H1 (cell line): ENCODE measurements around the gene KMT5B. TPM values are rescaled to one million over a fixed set of nuclear protein-coding genes. Genes with fewer than 3 reads are reported as not detected.

ENCODE experiments used
- CTCF ChIA-PET: fragments of 300-600 bp; sonication (Branson Sonifier 250); formaldehyde crosslinking; loops from one replicate; lab custom pipeline; 2021; ENCODE audit not compliant: partially characterized antibody; lab: Charles Lee
- POLR2A ChIA-PET: fragments of 300-600 bp; sonication (Branson Sonifier 250); formaldehyde crosslinking; loops from one replicate; lab custom pipeline; 2021; ENCODE audit warnings: inconsistent platforms; ENCODE audit not compliant: partially characterized antibody; lab: Charles Lee
- DNase-seq, 2 experiments: peaks; one replicate each; pipeline versions ENCODE4 v3.0.0 to v3.0.0-alpha.2; 2010 to 2022; ENCODE audit warnings: low spot score in 2 of 2, low read depth in 1 of 2, mixed read lengths in 1 of 2
- FAIRE-seq: peaks from 2 replicates; lab custom pipeline; 2011; peaks lifted over from hg19 to GRCh38; lab: Jason Lieb, UNC
- H2AFZ ChIP-seq: 2 replicates; pipeline ENCODE4 v1.8.1; 2012; ENCODE audit warnings: low read length, inconsistent platforms
- H2AK5ac ChIP-seq: 2 replicates; pipeline ENCODE4 v1.6.1; 2013; ENCODE audit warnings: low read depth, low read length
- H2BK120ac ChIP-seq: replicated peaks from 2 replicates; pipeline ENCODE3; 2013; ENCODE audit warnings: low read depth, low read length, inconsistent platforms
- H2BK12ac ChIP-seq: 2 replicates; pipeline ENCODE4 v1.6.1; 2013; ENCODE audit warnings: low read depth, low read length
- H2BK15ac ChIP-seq: 2 replicates; pipeline ENCODE4 v1.6.1; 2013; ENCODE audit warnings: low read length
- H2BK20ac ChIP-seq: 2 replicates; pipeline ENCODE4 v1.6.1; 2013; ENCODE audit warnings: low read length
- H2BK5ac ChIP-seq: 2 replicates; pipeline ENCODE4 v1.6.1; 2013; ENCODE audit warnings: low read depth, low read length
- H3K14ac ChIP-seq: 2 replicates; pipeline ENCODE4 v1.6.1; 2013; ENCODE audit warnings: inconsistent platforms; ENCODE audit not compliant: insufficient read length
- H3K18ac ChIP-seq: 2 replicates; pipeline ENCODE4 v1.6.1; 2013; ENCODE audit warnings: low read length; ENCODE audit errors: extremely low read depth
- H3K23ac ChIP-seq: 2 replicates; pipeline ENCODE4 v1.6.1; 2013; ENCODE audit warnings: inconsistent platforms; ENCODE audit not compliant: insufficient read length
- H3K23me2 ChIP-seq: 2 replicates; pipeline ENCODE4 v1.6.1; 2013; ENCODE audit warnings: low read depth, low read length
- H3K27ac ChIP-seq: 2 replicates; pipeline ENCODE4 v1.6.1; 2011; ENCODE audit warnings: low read depth, low read length, inconsistent platforms
- H3K27me3 ChIP-seq, 4 experiments: replicated peaks in 1 of 4; 1 replicate in 1 of 4; 2 replicates in 3 of 4; pipeline versions ENCODE4 v1.6.1 to v1.8.1; 2011 to 2013; ENCODE audit warnings: low read length in 3 of 4, mild to moderate bottlenecking in 3 of 4, inconsistent platforms in 2 of 4, mixed read lengths in 2 of 4, moderate library complexity in 1 of 4; ENCODE audit not compliant: control insufficient read depth in 3 of 4, insufficient read depth in 3 of 4; ENCODE audit errors: extremely low read depth in 1 of 4
- H3K36me3 ChIP-seq, 4 experiments: 2 replicates each; pipeline versions ENCODE4 v1.6.1 to v1.8.1; 2011 to 2013; ENCODE audit warnings: mild to moderate bottlenecking in 4 of 4, low read length in 3 of 4, moderate library complexity in 2 of 4, control low read depth in 1 of 4, inconsistent platforms in 1 of 4; ENCODE audit not compliant: insufficient read depth in 4 of 4, control insufficient read depth in 2 of 4
- H3K4ac ChIP-seq: replicated peaks from 2 replicates; pipeline ENCODE3; 2013; ENCODE audit warnings: low read length, low read depth, mixed read lengths, inconsistent platforms; ENCODE audit not compliant: insufficient read length
- H3K4me1 ChIP-seq, 4 experiments: replicated peaks in 1 of 4; 1 replicate in 1 of 4; 2 replicates in 3 of 4; pipeline versions ENCODE4 v1.6.1 to v1.8.1; 2011 to 2013; ENCODE audit warnings: low read length in 3 of 4, inconsistent platforms in 2 of 4, mixed read lengths in 1 of 4; ENCODE audit not compliant: insufficient read depth in 4 of 4, control insufficient read depth in 3 of 4
- H3K4me2 ChIP-seq, 2 experiments: 2 replicates each; pipeline versions ENCODE4 v1.6.1 to v1.8.1; 2011 to 2013; ENCODE audit warnings: low read depth in 2 of 2, low read length in 2 of 2, control low read depth in 1 of 2, inconsistent platforms in 1 of 2, mild to moderate bottlenecking in 1 of 2; ENCODE audit not compliant: insufficient read depth in 1 of 2
- H3K4me3 ChIP-seq, 4 experiments: fragments of 200-600, 300-600 bp in 1 of 4; sonication (generic), shearing (Covaris generic), sonication (Bioruptor Twin) in 1 of 4; 2 replicates each; pipeline versions ENCODE4 v1.5.1 to v1.8.1; 2011 to 2016; ENCODE audit warnings: low read length in 4 of 4, low read depth in 3 of 4, control low read depth in 2 of 4, inconsistent platforms in 2 of 4, mild to moderate bottlenecking in 2 of 4, mixed read lengths in 1 of 4, moderate library complexity in 1 of 4; ENCODE audit not compliant: insufficient read depth in 2 of 4; ENCODE audit errors: extremely low read depth in 1 of 4
- H3K56ac ChIP-seq: replicated peaks from 2 replicates; pipeline ENCODE3; 2013; ENCODE audit warnings: low read depth, mild to moderate bottlenecking, mixed read lengths, low read length, inconsistent platforms; ENCODE audit not compliant: insufficient read length
- H3K79me1 ChIP-seq: 2 replicates; pipeline ENCODE4 v1.6.1; 2013; ENCODE audit warnings: low read depth, low read length, control low read depth
- H3K79me2 ChIP-seq, 2 experiments: 2 replicates each; pipeline versions ENCODE4 v1.6.1 to v1.8.1; 2012 to 2013; ENCODE audit warnings: low read length in 2 of 2, mild to moderate bottlenecking in 2 of 2, inconsistent platforms in 1 of 2; ENCODE audit not compliant: insufficient read depth in 2 of 2, control insufficient read depth in 1 of 2
- H3K9ac ChIP-seq, 4 experiments: replicated peaks in 1 of 4; 1 replicate in 1 of 4; 2 replicates in 3 of 4; pipeline versions ENCODE4 v1.6.1 to v1.8.1; 2011 to 2013; ENCODE audit warnings: low read depth in 3 of 4, low read length in 3 of 4, control low read depth in 2 of 4, mild to moderate bottlenecking in 2 of 4, moderate library complexity in 2 of 4, inconsistent platforms in 1 of 4; ENCODE audit errors: extremely low read depth in 1 of 4
- H3K9me3 ChIP-seq, 2 experiments: 2 replicates each; pipeline versions ENCODE4 v1.6.1 to v1.8.1; 2012 to 2013; ENCODE audit warnings: mild to moderate bottlenecking in 2 of 2, moderate library complexity in 2 of 2, control low read depth in 1 of 2, inconsistent platforms in 1 of 2, low read depth in 1 of 2, low read length in 1 of 2, mixed read lengths in 1 of 2; ENCODE audit not compliant: insufficient read depth in 2 of 2
- H4K20me1 ChIP-seq, 2 experiments: replicated peaks in 1 of 2; 2 replicates each; pipeline versions ENCODE3 to v1.8.1; 2011 to 2013; ENCODE audit warnings: inconsistent platforms in 2 of 2, low read length in 2 of 2, mild to moderate bottlenecking in 1 of 2; ENCODE audit not compliant: insufficient read depth in 2 of 2, control insufficient read depth in 1 of 2
- H4K5ac ChIP-seq: 2 replicates; pipeline ENCODE4 v1.6.1; 2013; ENCODE audit warnings: low read length, low read depth, mixed read lengths, inconsistent platforms; ENCODE audit not compliant: insufficient read length
- H4K8ac ChIP-seq: 2 replicates; pipeline ENCODE4 v1.8.0; 2013; ENCODE audit warnings: mild to moderate bottlenecking, moderate library complexity, low read length, inconsistent platforms; ENCODE audit not compliant: insufficient read depth; ENCODE audit errors: extremely low read depth
- H4K91ac ChIP-seq: replicated peaks from 2 replicates; pipeline ENCODE3; 2013; ENCODE audit warnings: low read length, mixed read lengths, inconsistent platforms; ENCODE audit not compliant: insufficient read length
- BRCA1 ChIP-seq: IDR thresholded peaks from 2 replicates; pipeline ENCODE4 v1.6.1; 2012; ENCODE audit warnings: low read depth, low read length, improper control_type of control experiment
- CBX8 ChIP-seq: fragments of 300-800, 300-1000 bp; sonication (generic); IDR thresholded peaks from 2 replicates; pipeline ENCODE4 v1.7.1; 2016; ENCODE audit warnings: low read depth, low read length, borderline replicate concordance
- GTF2F1 ChIP-seq: IDR thresholded peaks from 2 replicates; pipeline ENCODE4 v1.6.1; 2012; ENCODE audit warnings: low read depth, low read length, improper control_type of control experiment, borderline replicate concordance
- JUN ChIP-seq: IDR thresholded peaks from 2 replicates; pipeline ENCODE4 v1.6.1; 2011; ENCODE audit warnings: low read depth, mild to moderate bottlenecking, improper control_type of control experiment, low read length
- MAFK ChIP-seq: IDR thresholded peaks from 2 replicates; pipeline ENCODE4 v1.6.1; 2012; ENCODE audit warnings: low read depth, mild to moderate bottlenecking, improper control_type of control experiment, low read length
- NANOG ChIP-seq: IDR thresholded peaks from 2 replicates; pipeline ENCODE4 v1.6.1; 2011; ENCODE audit warnings: low read length, low read depth, mild to moderate bottlenecking, inconsistent platforms; ENCODE audit not compliant: insufficient read depth, poor library complexity, severe bottlenecking
- RBBP5 ChIP-seq: IDR thresholded peaks from 2 replicates; pipeline ENCODE4 v1.7.1; 2012; ENCODE audit warnings: low read depth, mild to moderate bottlenecking, inconsistent platforms, low read length, moderate library complexity, borderline replicate concordance
- SIRT6 ChIP-seq: IDR thresholded peaks from one replicate; pipeline ENCODE4 v1.7.1; 2012; ENCODE audit warnings: low read length, inconsistent platforms
- TAF1 ChIP-seq: IDR thresholded peaks from 2 replicates; pipeline ENCODE4 v1.6.1; 2011; ENCODE audit warnings: mild to moderate bottlenecking, low read depth, low read length
- ZNF274 ChIP-seq: IDR thresholded peaks from 2 replicates; pipeline ENCODE4 v1.7.0; 2012; ENCODE audit warnings: low read length, borderline replicate concordance; ENCODE audit errors: extremely low read depth
- WGBS, 2 experiments: shearing (Covaris generic) in 1 of 2; methylation state at CpG; one replicate each; pipeline versions ENCODE4 v1.1.6 to v1.1.7; 2013 to 2015; ENCODE audit warnings: low lambda C conversion rate in 2 of 2, mixed read lengths in 2 of 2, inconsistent platforms in 1 of 2, low coverage in 1 of 2, missing lambda C conversion rate in 1 of 2; ENCODE audit not compliant: insufficient replicate concordance in 2 of 2, insufficient coverage in 1 of 2, insufficient read length in 1 of 2; ENCODE audit errors: extremely low coverage in 1 of 2, missing lambda C conversion rate in 1 of 2; 5-methylcytosine and 5-hydroxymethylcytosine counted together
- polyA plus RNA-seq, 7 experiments: library from polyadenylated mRNA; depleted of rRNA in 3 of 7; stranded (reverse) in 5 of 7; unstranded in 2 of 7; fragments of >200 nt in 5 of 7; fragments of 200-250 nt in 2 of 7; gene quantifications; 1 replicate in 5 of 7; 2 replicates in 1 of 7; 4 replicates in 1 of 7; pipeline versions ENCODE4 v1.2.1 to v1.2.3, GENCODE V29; 2011 to 2013; ENCODE audit warnings: missing spikeins in 2 of 7, mixed read lengths in 2 of 7
- total RNA-seq: library from RNA; stranded (reverse); fragmentation: NEBNext Ultra II Directional; extraction: Animal tissue kit (Norgen Biotek cat#: 25700); gene quantifications from 2 replicates; pipeline ENCODE4 v1.2.1, GENCODE V29; 2021
- TF ChIP-seq, protein P1 (sequence below): IDR thresholded peaks from 2 replicates; pipeline ENCODE4 v1.6.1; 2012; ENCODE audit warnings: inconsistent platforms

The KMT5B gene
- total and polyA plus RNA-seq, 2 of the 8 experiments (the other 6 are each of a cell fraction or from before 2014, with no cell fraction given): 11.0 to 40.8 TPM

DNA sequence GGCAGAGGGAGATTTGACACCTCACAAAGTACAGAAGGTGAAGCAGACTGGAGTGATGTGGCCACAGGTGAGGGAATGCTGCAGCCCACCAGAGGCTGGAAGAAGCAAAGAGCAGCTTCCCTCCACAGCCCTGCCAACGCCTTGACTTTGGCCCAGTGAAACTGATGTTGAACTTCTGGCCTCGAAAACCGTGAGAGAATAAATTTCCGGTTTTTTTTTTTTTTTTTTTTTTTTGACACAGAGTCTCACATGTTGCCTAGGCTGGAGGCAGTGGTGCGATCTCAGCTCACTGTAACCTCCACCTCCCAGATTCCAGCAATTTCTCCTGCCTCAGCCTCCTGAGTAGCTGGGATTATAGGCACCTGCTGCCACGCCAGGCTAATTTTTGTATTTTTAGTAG is 8.7 kb downstream of the KMT5B start:
- H3K9ac ChIP-seq: no peak overlapping the region
- WGBS, 2 experiments: 90% methylated on average over 6 of the region's 6 CpGs; no CpG with 5 or more reads in 1 of the 2 experiments
- no peak overlapping the region for H2BK15ac ChIP-seq
- ChIA-PET POLR2A (interaction anchor here (1.0 to 7.7 kb wide), 3 partner anchors 10 to 89 kb away, joined by 3 to 39 read pairs (median 4); partner anchors contain the start of gene KMT5B), CTCF (interaction anchor here (0.8 to 9.9 kb wide), 7 partner anchors 9 to 163 kb away, joined by 3 to 138 read pairs (median 4); no protein-coding TSS in a partner anchor)
- H3K79me1 ChIP-seq: peaks cover 11% of the 10 kb centered on the region
- H2AK5ac ChIP-seq: no peak overlapping the region
- H3K4me3 ChIP-seq: no peak overlapping the region
- H3K4ac ChIP-seq: no peak overlapping the region
- H3K79me2 ChIP-seq: peaks cover 24 to 98% of the 10 kb centered on the region in 2 experiments
- H4K8ac ChIP-seq: no peak overlapping the region
- DNase-seq (no peak), FAIRE-seq (no peak)
- TF ChIP-seq TAF1 (no peak), CBX8 (no peak), SIRT6 (no peak), NANOG (no peak), RBBP5 (no peak), BRCA1 (no peak), GTF2F1 (no peak), ZNF274 (no peak), MAFK (no peak), JUN (no peak)
- TF ChIP-seq, protein P1, sequence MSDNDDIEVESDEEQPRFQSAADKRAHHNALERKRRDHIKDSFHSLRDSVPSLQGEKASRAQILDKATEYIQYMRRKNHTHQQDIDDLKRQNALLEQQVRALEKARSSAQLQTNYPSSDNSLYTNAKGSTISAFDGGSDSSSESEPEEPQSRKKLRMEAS: no peak
- no peak overlapping the region for H2BK5ac ChIP-seq
- no peak overlapping the region for H3K56ac ChIP-seq
- H2AFZ ChIP-seq: no peak overlapping the region
- peak overlapping the region in 1 of 2 experiments; percentile 29; a peak in 1 of 4 replicates for H3K4me2 ChIP-seq
- no peak overlapping the region for H2BK20ac ChIP-seq
- no peaks in the 10 kb centered on the region for H3K9me3 ChIP-seq
- no peaks in the 10 kb centered on the region for H3K23me2 ChIP-seq
- H3K27me3 ChIP-seq: no peaks in the 10 kb centered on the region
- H3K36me3 ChIP-seq: no peaks in the 10 kb centered on the region
- no peak overlapping the region for H3K23ac ChIP-seq
- no peak overlapping the region for H3K18ac ChIP-seq
- no peak overlapping the region for H4K91ac ChIP-seq
- peaks cover 12 to 23% of the 10 kb centered on the region in 2 experiments for H4K20me1 ChIP-seq
- H4K5ac ChIP-seq: no peak overlapping the region
- H2BK12ac ChIP-seq: no peak overlapping the region
- peaks cover 2 to 9% (median 4%) of the 10 kb centered on the region in 4 experiments; a peak in 6 of 7 replicates for H3K4me1 ChIP-seq
- H3K14ac ChIP-seq: no peak overlapping the region
- no peak overlapping the region for H2BK120ac ChIP-seq
- no peak overlapping the region for H3K27ac ChIP-seq
